ENCODE results near the gene PPFIA2. TPM values are rescaled to one million over a fixed set of nuclear protein-coding genes. Genes with fewer than 3 reads are reported as not detected.

PPFIA2 gene
- total RNA-seq, 1 experiment from 2014 or later: 1.1 TPM

DNA sequence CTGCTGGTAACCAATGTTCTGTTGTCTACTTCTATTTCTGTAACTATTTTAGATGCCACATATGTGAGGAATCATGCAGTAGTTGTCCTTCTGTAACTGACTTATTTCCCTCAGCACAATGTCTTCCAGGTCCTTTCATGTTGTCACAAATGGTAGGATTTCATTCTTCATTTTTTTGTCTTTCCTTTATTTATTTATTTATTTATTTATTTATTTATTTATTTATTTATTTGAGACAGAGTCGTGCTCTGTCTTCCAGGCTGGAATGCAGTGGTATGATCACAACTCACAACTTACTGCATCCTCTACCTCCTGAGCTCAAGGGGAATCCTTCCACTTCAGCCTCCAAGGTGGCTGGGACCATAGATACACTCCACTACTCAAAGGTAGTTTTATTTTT, 288.2 kb downstream of the PPFIA2 start (continued):
- TF ChIP-seq ZNF317 (CRISPR knock-in tag; IDR thresholded peaks at IDR 0.05; ENCODE audit: borderline replicate concordance, low read depth) (no peak), AFF4 (CRISPR knock-in tag; IDR thresholded peaks at IDR 0.05; ENCODE audit: borderline replicate concordance) (no peak)
- TF ChIP-seq, protein P1, sequence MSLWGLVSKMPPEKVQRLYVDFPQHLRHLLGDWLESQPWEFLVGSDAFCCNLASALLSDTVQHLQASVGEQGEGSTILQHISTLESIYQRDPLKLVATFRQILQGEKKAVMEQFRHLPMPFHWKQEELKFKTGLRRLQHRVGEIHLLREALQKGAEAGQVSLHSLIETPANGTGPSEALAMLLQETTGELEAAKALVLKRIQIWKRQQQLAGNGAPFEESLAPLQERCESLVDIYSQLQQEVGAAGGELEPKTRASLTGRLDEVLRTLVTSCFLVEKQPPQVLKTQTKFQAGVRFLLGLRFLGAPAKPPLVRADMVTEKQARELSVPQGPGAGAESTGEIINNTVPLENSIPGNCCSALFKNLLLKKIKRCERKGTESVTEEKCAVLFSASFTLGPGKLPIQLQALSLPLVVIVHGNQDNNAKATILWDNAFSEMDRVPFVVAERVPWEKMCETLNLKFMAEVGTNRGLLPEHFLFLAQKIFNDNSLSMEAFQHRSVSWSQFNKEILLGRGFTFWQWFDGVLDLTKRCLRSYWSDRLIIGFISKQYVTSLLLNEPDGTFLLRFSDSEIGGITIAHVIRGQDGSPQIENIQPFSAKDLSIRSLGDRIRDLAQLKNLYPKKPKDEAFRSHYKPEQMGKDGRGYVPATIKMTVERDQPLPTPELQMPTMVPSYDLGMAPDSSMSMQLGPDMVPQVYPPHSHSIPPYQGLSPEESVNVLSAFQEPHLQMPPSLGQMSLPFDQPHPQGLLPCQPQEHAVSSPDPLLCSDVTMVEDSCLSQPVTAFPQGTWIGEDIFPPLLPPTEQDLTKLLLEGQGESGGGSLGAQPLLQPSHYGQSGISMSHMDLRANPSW (CRISPR knock-in tag; conservative IDR thresholded peaks at IDR 0.05; ENCODE audit: low read depth): no peak

GRCh38 chr12:81468206-81468605, 290.9 kb downstream of the PPFIA2 start:
- ChIA-PET CTCF (interaction anchor here (0.9 kb wide), 1 partner anchor 18 kb away, joined by 3 read pairs; no protein-coding TSS in a partner anchor), POLR2A (no interaction called here)
- Mint-ChIP-seq H3K27ac (no peak overlapping the region), H3K4me1 (peaks cover 11% of the 10 kb centered on the region), H3K9me3 (no peaks in the 10 kb centered on the region), H3K4me3 (no peak overlapping the region), H3K27me3 (ENCODE audit: low read depth) (no peaks in the 10 kb centered on the region), H3K36me3 (no peaks in the 10 kb centered on the region)
- ATAC-seq (no peak), DNase-seq (ENCODE audit: low spot score) (no peak)
- TF ChIP-seq ERG (CRISPR knock-in tag; IDR thresholded peaks at IDR 0.05) (no peak), NFATC4 (CRISPR knock-in tag; IDR thresholded peaks at IDR 0.05) (no peak), ZNF121 (CRISPR knock-in tag; IDR thresholded peaks at IDR 0.05) (no peak), RELA (CRISPR knock-in tag; IDR thresholded peaks at IDR 0.05; ENCODE audit: borderline replicate concordance) (no peak), ZNF396 (CRISPR knock-in tag; IDR thresholded peaks at IDR 0.05; ENCODE audit: borderline replicate concordance) (no peak), ATF1 (CRISPR knock-in tag; IDR thresholded peaks at IDR 0.05) (no peak), E2F5 (CRISPR knock-in tag; IDR thresholded peaks at IDR 0.05) (no peak), ZBTB43 (CRISPR knock-in tag; IDR thresholded peaks at IDR 0.05) (no peak)
- TF ChIP-seq, protein P2, sequence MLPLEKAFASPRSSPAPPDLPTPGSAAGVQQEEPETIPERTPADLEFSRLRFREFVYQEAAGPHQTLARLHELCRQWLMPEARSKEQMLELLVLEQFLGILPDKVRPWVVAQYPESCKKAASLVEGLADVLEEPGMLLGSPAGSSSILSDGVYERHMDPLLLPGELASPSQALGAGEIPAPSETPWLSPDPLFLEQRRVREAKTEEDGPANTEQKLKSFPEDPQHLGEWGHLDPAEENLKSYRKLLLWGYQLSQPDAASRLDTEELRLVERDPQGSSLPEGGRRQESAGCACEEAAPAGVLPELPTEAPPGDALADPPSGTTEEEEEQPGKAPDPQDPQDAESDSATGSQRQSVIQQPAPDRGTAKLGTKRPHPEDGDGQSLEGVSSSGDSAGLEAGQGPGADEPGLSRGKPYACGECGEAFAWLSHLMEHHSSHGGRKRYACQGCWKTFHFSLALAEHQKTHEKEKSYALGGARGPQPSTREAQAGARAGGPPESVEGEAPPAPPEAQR (CRISPR knock-in tag; IDR thresholded peaks at IDR 0.05): no peak

Data from WTC11 (cell line).